ENCODE results near the gene ZNF141.

DNA sequence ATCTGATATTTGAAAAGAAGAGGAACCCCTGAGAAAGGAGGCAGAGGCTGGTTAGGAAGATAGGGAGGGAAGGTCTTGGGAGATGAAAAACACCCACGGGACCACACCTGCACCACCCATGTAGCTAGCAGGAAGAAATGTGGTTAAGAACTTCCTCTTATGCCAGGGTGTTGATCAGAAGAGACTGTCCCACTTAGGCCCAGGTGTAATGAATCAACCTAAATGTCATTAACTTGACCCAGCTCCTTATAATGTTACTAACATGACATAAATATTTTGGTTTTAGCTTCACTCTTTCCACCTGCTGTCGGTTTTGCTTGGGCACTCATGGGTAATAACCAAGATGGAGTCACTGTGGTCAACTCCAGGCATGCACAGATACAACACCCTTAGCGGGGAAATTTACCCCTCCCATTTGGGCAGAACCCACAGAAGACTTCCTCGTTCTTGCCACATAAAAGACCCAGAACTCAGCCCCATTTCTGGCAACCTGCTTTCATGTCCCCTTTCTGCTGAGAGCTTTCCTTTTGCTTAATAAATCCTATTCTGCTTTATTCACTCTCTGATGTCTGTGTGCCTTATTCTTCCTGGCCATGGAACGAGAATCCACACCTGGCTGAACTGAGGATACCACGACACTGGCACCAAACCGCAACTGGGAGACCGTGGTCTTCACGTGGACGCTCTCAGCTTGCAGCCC, 46.8 kb downstream of the ZNF141 start:
- TF ChIP-seq CTCF (IDR thresholded peaks at IDR 0.05) (no peak), POLR2AphosphoS5 (IDR thresholded peaks at IDR 0.05) (no peak), POLR2A (IDR thresholded peaks at IDR 0.05) (no peak)
